HepG2 (cell line): Measurements from ENCODE around the gene KNL1. TPM values are rescaled to one million over a fixed set of nuclear protein-coding genes. Genes with fewer than 3 reads are reported as not detected.

Experiments used
- ATF6 ChIP-seq: sonication (generic); formaldehyde crosslinking; conservative IDR thresholded peaks from 2 replicates; pipeline ENCODE4 v1.4.0; 2020; ENCODE audit warnings: missing genetic modification reagents
- BORCS8-MEF2B ChIP-seq: sonication (generic); formaldehyde crosslinking; IDR thresholded peaks from 2 replicates; pipeline ENCODE4 v1.8.0; 2022; ENCODE audit warnings: mild to moderate bottlenecking, missing genetic modification reagents
- CBX5 ChIP-seq: sonication (generic); formaldehyde crosslinking; IDR thresholded peaks from 2 replicates; pipeline ENCODE4 v1.4.0; 2020; ENCODE audit warnings: missing genetic modification reagents, borderline replicate concordance
- CHD4 ChIP-seq: fragments of 200-600 bp; sonication (generic); IDR thresholded peaks from 2 replicates; pipeline ENCODE4 v1.7.0; 2017; ENCODE audit warnings: mild to moderate bottlenecking, low read length, borderline replicate concordance
- KAT8 ChIP-seq: IDR thresholded peaks from 2 replicates; pipeline ENCODE4 v1.6.1; 2016; ENCODE audit warnings: missing genetic modification reagents, missing compliant biosample characterization
- NR2F1 ChIP-seq, 2 experiments: fragments of 450-650 bp in 1 of 2; formaldehyde crosslinking in 1 of 2; IDR thresholded peaks; 2 replicates each; pipeline versions ENCODE4 v1.5.0 to v1.6.1; 2016 to 2020; ENCODE audit warnings: mild to moderate bottlenecking in 1 of 2, missing compliant biosample characterization in 1 of 2, missing genetic modification reagents in 1 of 2, moderate library complexity in 1 of 2
- SSRP1 ChIP-seq: IDR thresholded peaks from 2 replicates; pipeline ENCODE4 v1.6.1; 2016; ENCODE audit warnings: control low read depth
- ZC3H13 ChIP-seq: sonication (generic); formaldehyde crosslinking; IDR thresholded peaks from 2 replicates; pipeline ENCODE4 v1.8.1; 2023; ENCODE audit warnings: mild to moderate bottlenecking, missing genetic modification reagents, moderate library complexity
- ZNF503 ChIP-seq: sonication (generic); formaldehyde crosslinking; IDR thresholded peaks from 2 replicates; pipeline ENCODE4 v1.4.0; 2020; ENCODE audit warnings: missing genetic modification reagents
- ZNF713 ChIP-seq: sonication (generic); formaldehyde crosslinking; IDR thresholded peaks from 2 replicates; pipeline ENCODE4 v1.4.0; 2020; ENCODE audit warnings: mild to moderate bottlenecking, missing genetic modification reagents
- ZNF775 ChIP-seq: sonication (generic); formaldehyde crosslinking; IDR thresholded peaks from 2 replicates; pipeline ENCODE4 v1.4.0; 2020; ENCODE audit warnings: missing genetic modification reagents, mild to moderate bottlenecking, moderate library complexity, borderline replicate concordance
- ZNF879 ChIP-seq: sonication (generic); formaldehyde crosslinking; IDR thresholded peaks from 2 replicates; pipeline ENCODE4 v1.8.1; 2023; ENCODE audit warnings: missing genetic modification reagents
- polyA plus RNA-seq, 8 experiments: library from polyadenylated mRNA; depleted of rRNA in 3 of 8; stranded (reverse) in 7 of 8; unstranded in 1 of 8; fragments of >200 nt; fragmentation: Illumina TruSeq in 4 of 8; extraction: Trizol in 4 of 8; gene quantifications; 2 replicates each; pipeline versions ENCODE4 v1.2.1 to v1.2.3, GENCODE V29; 2011 to 2016; ENCODE audit warnings: low read depth in 4 of 8, missing spikeins in 1 of 8, mixed read lengths in 1 of 8; ENCODE audit not compliant: insufficient read depth in 1 of 8
- total RNA-seq, 5 experiments: library from RNA; depleted of rRNA; stranded (reverse); fragments of >200 nt; fragmentation: Illumina TruSeq; extraction: Trizol; gene quantifications; 2 replicates each; pipeline ENCODE4 v1.2.3, GENCODE V29; 2016; ENCODE audit warnings: low read depth in 1 of 5
- TF ChIP-seq, protein P1 (sequence below): sonication (generic); formaldehyde crosslinking; IDR thresholded peaks from one replicate; pipeline ENCODE4 v1.5.1; 2020; ENCODE audit warnings: mild to moderate bottlenecking, missing genetic modification reagents; ENCODE audit errors: not compliant biosample characterization
- TF ChIP-seq, protein P2 (sequence below): IDR thresholded peaks from 2 replicates; pipeline ENCODE4 v1.6.1; 2012; ENCODE audit warnings: inconsistent platforms
- TF ChIP-seq, protein P3 (sequence below): sonication (generic); formaldehyde crosslinking; IDR thresholded peaks from 2 replicates; pipeline ENCODE4 v1.4.0; 2020; ENCODE audit warnings: mild to moderate bottlenecking, low read depth, missing genetic modification reagents

Gene KNL1
- total and polyA plus RNA-seq, 2 of the 13 experiments (the other 11 are each of a cell fraction or from before 2014, with no cell fraction given) = 8.0 to 21.4 TPM

GRCh38 chr15:40569129-40569953 is 24.7 kb upstream of the KNL1 start, which contains the start of gene RPUSD2 (continued):
- TF ChIP-seq, protein P1, sequence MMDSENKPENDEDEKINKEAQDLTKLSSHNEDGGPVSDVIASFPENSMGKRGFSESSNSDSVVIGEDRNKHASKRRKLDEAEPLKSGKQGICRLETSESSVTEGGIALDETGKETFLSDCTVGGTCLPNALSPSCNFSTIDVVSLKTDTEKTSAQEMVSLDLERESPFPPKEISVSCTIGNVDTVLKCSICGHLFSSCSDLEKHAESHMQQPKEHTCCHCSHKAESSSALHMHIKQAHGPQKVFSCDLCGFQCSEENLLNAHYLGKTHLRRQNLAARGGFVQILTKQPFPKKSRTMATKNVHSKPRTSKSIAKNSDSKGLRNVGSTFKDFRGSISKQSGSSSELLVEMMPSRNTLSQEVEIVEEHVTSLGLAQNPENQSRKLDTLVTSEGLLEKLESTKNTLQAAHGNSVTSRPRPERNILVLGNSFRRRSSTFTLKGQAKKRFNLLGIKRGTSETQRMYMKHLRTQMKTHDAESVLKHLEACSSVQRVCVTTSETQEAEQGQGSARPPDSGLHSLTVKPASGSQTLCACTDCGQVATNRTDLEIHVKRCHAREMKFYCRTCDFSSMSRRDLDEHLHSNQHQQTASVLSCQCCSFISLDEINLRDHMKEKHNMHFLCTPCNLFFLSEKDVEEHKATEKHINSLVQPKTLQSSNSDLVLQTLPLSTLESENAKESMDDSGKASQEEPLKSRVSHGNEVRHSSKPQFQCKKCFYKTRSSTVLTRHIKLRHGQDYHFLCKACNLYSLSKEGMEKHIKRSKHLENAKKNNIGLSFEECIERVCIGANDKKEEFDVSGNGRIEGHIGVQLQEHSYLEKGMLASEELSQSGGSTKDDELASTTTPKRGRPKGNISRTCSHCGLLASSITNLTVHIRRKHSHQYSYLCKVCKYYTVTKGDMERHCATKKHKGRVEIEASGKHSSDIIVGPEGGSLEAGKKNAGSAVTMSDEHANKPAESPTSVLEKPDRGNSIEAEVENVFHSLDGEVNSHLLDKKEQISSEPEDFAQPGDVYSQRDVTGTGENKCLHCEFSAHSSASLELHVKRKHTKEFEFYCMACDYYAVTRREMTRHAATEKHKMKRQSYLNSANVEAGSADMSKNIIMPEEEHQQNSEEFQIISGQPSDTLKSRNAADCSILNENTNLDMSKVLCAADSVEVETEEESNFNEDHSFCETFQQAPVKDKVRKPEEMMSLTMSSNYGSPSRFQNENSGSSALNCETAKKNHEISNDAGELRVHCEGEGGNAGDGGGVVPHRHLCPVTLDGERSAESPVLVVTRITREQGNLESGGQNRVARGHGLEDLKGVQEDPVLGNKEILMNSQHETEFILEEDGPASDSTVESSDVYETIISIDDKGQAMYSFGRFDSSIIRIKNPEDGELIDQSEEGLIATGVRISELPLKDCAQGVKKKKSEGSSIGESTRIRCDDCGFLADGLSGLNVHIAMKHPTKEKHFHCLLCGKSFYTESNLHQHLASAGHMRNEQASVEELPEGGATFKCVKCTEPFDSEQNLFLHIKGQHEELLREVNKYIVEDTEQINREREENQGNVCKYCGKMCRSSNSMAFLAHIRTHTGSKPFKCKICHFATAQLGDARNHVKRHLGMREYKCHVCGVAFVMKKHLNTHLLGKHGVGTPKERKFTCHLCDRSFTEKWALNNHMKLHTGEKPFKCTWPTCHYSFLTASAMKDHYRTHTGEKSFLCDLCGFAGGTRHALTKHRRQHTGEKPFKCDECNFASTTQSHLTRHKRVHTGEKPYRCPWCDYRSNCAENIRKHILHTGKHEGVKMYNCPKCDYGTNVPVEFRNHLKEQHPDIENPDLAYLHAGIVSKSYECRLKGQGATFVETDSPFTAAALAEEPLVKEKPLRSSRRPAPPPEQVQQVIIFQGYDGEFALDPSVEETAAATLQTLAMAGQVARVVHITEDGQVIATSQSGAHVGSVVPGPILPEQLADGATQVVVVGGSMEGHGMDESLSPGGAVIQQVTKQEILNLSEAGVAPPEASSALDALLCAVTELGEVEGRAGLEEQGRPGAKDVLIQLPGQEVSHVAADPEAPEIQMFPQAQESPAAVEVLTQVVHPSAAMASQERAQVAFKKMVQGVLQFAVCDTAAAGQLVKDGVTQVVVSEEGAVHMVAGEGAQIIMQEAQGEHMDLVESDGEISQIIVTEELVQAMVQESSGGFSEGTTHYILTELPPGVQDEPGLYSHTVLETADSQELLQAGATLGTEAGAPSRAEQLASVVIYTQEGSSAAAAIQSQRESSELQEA (CRISPR knock-in tag) = no peak
- peak; percentile 65 for TF ChIP-seq BORCS8-MEF2B
- peak; percentile 95 for TF ChIP-seq KAT8 (CRISPR knock-in tag)
- TF ChIP-seq, protein P2, sequence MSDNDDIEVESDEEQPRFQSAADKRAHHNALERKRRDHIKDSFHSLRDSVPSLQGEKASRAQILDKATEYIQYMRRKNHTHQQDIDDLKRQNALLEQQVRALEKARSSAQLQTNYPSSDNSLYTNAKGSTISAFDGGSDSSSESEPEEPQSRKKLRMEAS = peak; percentile 94
- TF ChIP-seq CHD4 = no peak
- peak; percentile 47; the same call in 1 of the 2 replicates for TF ChIP-seq ZNF879 (CRISPR knock-in tag)
- no peak for TF ChIP-seq CBX5 (CRISPR knock-in tag)
- TF ChIP-seq NR2F1 (CRISPR knock-in tag; IDR thresholded peaks at IDR 0.05) = no peak
- no peak for TF ChIP-seq SSRP1 (CRISPR knock-in tag)
- TF ChIP-seq, protein P3, sequence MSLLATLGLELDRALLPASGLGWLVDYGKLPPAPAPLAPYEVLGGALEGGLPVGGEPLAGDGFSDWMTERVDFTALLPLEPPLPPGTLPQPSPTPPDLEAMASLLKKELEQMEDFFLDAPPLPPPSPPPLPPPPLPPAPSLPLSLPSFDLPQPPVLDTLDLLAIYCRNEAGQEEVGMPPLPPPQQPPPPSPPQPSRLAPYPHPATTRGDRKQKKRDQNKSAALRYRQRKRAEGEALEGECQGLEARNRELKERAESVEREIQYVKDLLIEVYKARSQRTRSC (CRISPR knock-in tag) = no peak
- 0 out of 2 replicates have a peak, but pooled peaks have one; percentile 46 for TF ChIP-seq ATF6 (CRISPR knock-in tag)
- no peak for TF ChIP-seq ZNF775 (CRISPR knock-in tag)
- no peak for TF ChIP-seq ZNF503 (CRISPR knock-in tag)
- 0 out of 2 replicates have a peak, but pooled peaks have one; percentile 49 for TF ChIP-seq ZNF713
- peak; percentile 48; the same call in 1 of the 2 replicates for TF ChIP-seq ZC3H13 (CRISPR knock-in tag)
